Neural cell (in vitro differentiated cells): ENCODE data around the gene KRTAP29-1. TPM values are rescaled to one million over a fixed set of nuclear protein-coding genes. Genes with fewer than 3 reads are reported as not detected.

ENCODE experiments used
- H2AFZ ChIP-seq: fragments of 200-600, 300-800 bp; sonication (generic), shearing (Covaris generic); 2 replicates; pipeline ENCODE4 v1.6.0; 2014; ENCODE audit warnings: low read depth, mild to moderate bottlenecking, antibody characterized with exemption, low read length, moderate library complexity
- H3F3A ChIP-seq: fragments of 200-600 bp; shearing (Covaris generic); 2 replicates; pipeline ENCODE4 v1.6.1; 2016; ENCODE audit warnings: mild to moderate bottlenecking, moderate library complexity, mixed read lengths, antibody characterized with exemption, low read length; ENCODE audit not compliant: insufficient read depth, poor library complexity, severe bottlenecking
- H3K27ac ChIP-seq: fragments of 200-600, 300-800 bp; sonication (generic), shearing (Covaris generic); 2 replicates; pipeline ENCODE4 v1.5.1; 2014; ENCODE audit warnings: mild to moderate bottlenecking, low read length, moderate library complexity
- H3K27me3 ChIP-seq: fragments of 300-800, 200-600 bp; sonication (generic), shearing (Covaris generic); 2 replicates; pipeline ENCODE4 v1.6.0; 2014; ENCODE audit warnings: mild to moderate bottlenecking, low read depth, low read length, moderate library complexity; ENCODE audit not compliant: insufficient read depth
- H3K36me3 ChIP-seq: fragments of 300-800, 200-600 bp; sonication (generic), shearing (Covaris generic); 2 replicates; pipeline ENCODE4 v1.5.1; 2014; ENCODE audit warnings: mild to moderate bottlenecking, antibody characterized with exemption, low read length, moderate library complexity; ENCODE audit not compliant: insufficient read depth
- H3K4me2 ChIP-seq: fragments of 300-800, 200-600 bp; sonication (generic), shearing (Covaris generic); 2 replicates; pipeline ENCODE4 v1.6.0; 2014; ENCODE audit warnings: mild to moderate bottlenecking, low read length
- H3K4me3 ChIP-seq: fragments of 300-800, 200-600 bp; sonication (generic), shearing (Covaris generic); 2 replicates; pipeline ENCODE4 v1.5.1; 2014; ENCODE audit warnings: mild to moderate bottlenecking, low read length, moderate library complexity
- H3K79me2 ChIP-seq: fragments of 200-600 bp; shearing (Covaris generic); replicated peaks from 2 replicates; pipeline ENCODE4 v1.6.0; 2014; ENCODE audit warnings: mild to moderate bottlenecking, low read length, moderate library complexity; ENCODE audit not compliant: insufficient read depth
- H3K9ac ChIP-seq: fragments of 300-800, 200-600 bp; sonication (generic), shearing (Covaris generic); 2 replicates; pipeline ENCODE4 v1.6.1; 2016; ENCODE audit warnings: mild to moderate bottlenecking, low read length, mixed read lengths
- H3K9me2 ChIP-seq: fragments of 200-600 bp; shearing (Covaris generic); 2 replicates; pipeline ENCODE4 v1.6.1; 2016; ENCODE audit warnings: mild to moderate bottlenecking, low read length, mixed read lengths; ENCODE audit not compliant: insufficient read depth
- H3K9me3 ChIP-seq: fragments of 200-600, 300-800 bp; sonication (generic), shearing (Covaris generic); 2 replicates; pipeline ENCODE4 v1.6.1; 2016; ENCODE audit warnings: mild to moderate bottlenecking, mixed run types, low read length, moderate library complexity, mixed read lengths
- H4K20me1 ChIP-seq: fragments of 200-600 bp; shearing (Covaris generic); 2 replicates; pipeline ENCODE4 v1.6.1; 2016; ENCODE audit warnings: mild to moderate bottlenecking, mixed run types; ENCODE audit not compliant: insufficient read depth
- CTCF ChIP-seq: fragments of 450-650 bp; IDR thresholded peaks from 2 replicates; pipeline ENCODE4 v1.5.1; 2014; ENCODE audit warnings: antibody characterized with exemption, mild to moderate bottlenecking, moderate library complexity; ENCODE audit not compliant: poor library complexity, severe bottlenecking
- EP300 ChIP-seq: fragments of 450-650 bp; conservative IDR thresholded peaks from 2 replicates; pipeline ENCODE4 v1.6.1; 2014; ENCODE audit warnings: antibody characterized with exemption, mild to moderate bottlenecking, moderate library complexity; ENCODE audit not compliant: poor library complexity, severe bottlenecking
- EZH2 ChIP-seq: fragments of 200-600, 300-800 bp; shearing (Covaris generic), sonication (generic); IDR thresholded peaks from 2 replicates; pipeline ENCODE4 v1.6.1; 2014; ENCODE audit warnings: antibody characterized with exemption, low read length, borderline replicate concordance, mild to moderate bottlenecking; ENCODE audit not compliant: insufficient read depth, poor library complexity, severe bottlenecking
- MXI1 ChIP-seq: fragments of 450-650 bp; conservative IDR thresholded peaks from 2 replicates; pipeline ENCODE4 v1.6.1; 2014; ENCODE audit warnings: antibody characterized with exemption, mild to moderate bottlenecking; ENCODE audit not compliant: poor library complexity, severe bottlenecking
- POLR2AphosphoS5 ChIP-seq: IDR thresholded peaks from 2 replicates; pipeline ENCODE4 v1.6.1; 2012
- RAD21 ChIP-seq: fragments of 450-650 bp; conservative IDR thresholded peaks from 2 replicates; pipeline ENCODE4 v1.6.1; 2014; ENCODE audit warnings: antibody characterized with exemption, mild to moderate bottlenecking, moderate library complexity
- REST ChIP-seq: IDR thresholded peaks from 2 replicates; pipeline ENCODE4 v1.6.1; 2012; ENCODE audit warnings: borderline replicate concordance
- SMC3 ChIP-seq: fragments of 450-650 bp; conservative IDR thresholded peaks from 2 replicates; pipeline ENCODE4 v1.6.1; 2014; ENCODE audit warnings: antibody characterized with exemption, mild to moderate bottlenecking, moderate library complexity; ENCODE audit not compliant: poor library complexity
- TAF1 ChIP-seq: IDR thresholded peaks from 2 replicates; pipeline ENCODE4 v1.6.1; 2012; ENCODE audit warnings: low read depth
- polyA plus RNA-seq: library from polyadenylated mRNA; depleted of rRNA; stranded (reverse); fragments of >200 nt; gene quantifications from 2 replicates; pipeline ENCODE4 v1.2.3, GENCODE V29; 2014

Gene KRTAP29-1
- polyA plus RNA-seq, 1 donor from 2014 or later: not detected

- no peaks in the 10 kb centered on the region for H4K20me1 ChIP-seq
- H3K36me3 ChIP-seq: no peaks in the 10 kb centered on the region
- H3K9ac ChIP-seq: no peak overlapping the region
- H3K9me2 ChIP-seq: no peaks in the 10 kb centered on the region
- H3K4me2 ChIP-seq: no peak overlapping the region
- TF ChIP-seq MXI1 (no peak), EZH2 (no peak), POLR2AphosphoS5 (no peak), REST (no peak), CTCF (no peak), TAF1 (no peak), RAD21 (no peak), SMC3 (no peak), EP300 (no peak)
- H3K27me3 ChIP-seq: no peaks in the 10 kb centered on the region
- H3K9me3 ChIP-seq: no peaks in the 10 kb centered on the region
- H3K4me3 ChIP-seq: no peak overlapping the region
- H2AFZ ChIP-seq: no peak overlapping the region
- H3F3A ChIP-seq: no peaks in the 10 kb centered on the region
- H3K27ac ChIP-seq: no peak overlapping the region
- no peaks in the 10 kb centered on the region for H3K79me2 ChIP-seq
These were observed 18.1 kb downstream of the KRTAP29-1 start for GRCh38 chr17:41284546-41284945.

- Histone ChIP-seq H3K9me3 (no peaks in the 10 kb centered on the region), H3K27me3 (no peaks in the 10 kb centered on the region), H3K4me2 (no peak overlapping the region), H3K9me2 (no peaks in the 10 kb centered on the region), H3K9ac (no peak overlapping the region), H2AFZ (no peak overlapping the region), H4K20me1 (no peaks in the 10 kb centered on the region), H3K36me3 (no peaks in the 10 kb centered on the region), H3F3A (no peaks in the 10 kb centered on the region), H3K4me3 (no peak overlapping the region), H3K27ac (no peak overlapping the region), H3K79me2 (no peaks in the 10 kb centered on the region)
- TF ChIP-seq EP300: no peak
- no peak for TF ChIP-seq REST
- no peak for TF ChIP-seq POLR2AphosphoS5
- no peak for TF ChIP-seq TAF1
- TF ChIP-seq EZH2: no peak
- TF ChIP-seq SMC3: no peak
- no peak for TF ChIP-seq CTCF
These were observed 18.6 kb downstream of the KRTAP29-1 start for GRCh38 chr17:41284043-41284442.
